Tibial nerve (tissue), 4 donors: ENCODE measurements around the gene COX4I1. TPM values are rescaled to one million over a fixed set of nuclear protein-coding genes. Genes with fewer than 3 reads are reported as not detected.
"Not testable (repeated sequence)": the region's sequence is repeated elsewhere in the genome, so short reads cannot be mapped to it uniquely, and the experiment has no call there.

Experiments used
- DNase-seq, 2 donors: peaks; one replicate each; pipeline ENCODE4 v3.0.0-alpha.2; 2019; ENCODE audit warnings: low spot score in 2 of 2
- H3K27ac ChIP-seq, 4 donors: fragments of 200-600 bp; sonication (generic) in 3 of 4; one replicate each; pipeline ENCODE4 v1.5.1; 2017 to 2019; ENCODE audit warnings: mild to moderate bottlenecking in 1 of 4
- H3K27me3 ChIP-seq, 2 donors: fragments of 200-600 bp; sonication (generic) in 1 of 2; one replicate each; pipeline versions ENCODE4 v1.5.1 to v1.6.0; 2017 to 2019
- H3K36me3 ChIP-seq, 3 donors: fragments of 200-600 bp; sonication (generic); one replicate each; pipeline ENCODE4 v1.5.1; 2018 to 2019
- H3K4me1 ChIP-seq, 4 donors: fragments of 200-600 bp; sonication (generic) in 3 of 4; one replicate each; pipeline ENCODE4 v1.5.1; 2017 to 2019
- H3K4me3 ChIP-seq, 4 donors: fragments of 200-600 bp; sonication (generic) in 3 of 4; one replicate each; pipeline ENCODE4 v1.5.1; 2017 to 2019; ENCODE audit warnings: mild to moderate bottlenecking in 1 of 4, moderate library complexity in 1 of 4
- H3K9me3 ChIP-seq, 4 donors: fragments of 200-600 bp; sonication (generic) in 3 of 4; one replicate each; pipeline ENCODE4 v1.5.1; 2017 to 2019
- EP300 ChIP-seq, 2 donors: sonication (generic); formaldehyde crosslinking; IDR thresholded peaks; one replicate each; pipeline ENCODE4 v1.6.1; 2017; ENCODE audit warnings: antibody characterized with exemption in 2 of 2, mild to moderate bottlenecking in 1 of 2
- POLR2A ChIP-seq, 2 donors: fragments of 450-650 bp; IDR thresholded peaks; one replicate each; pipeline ENCODE4 v1.6.1; 2017; ENCODE audit warnings: antibody characterized with exemption in 2 of 2, mild to moderate bottlenecking in 2 of 2, moderate library complexity in 2 of 2
- WGBS, 2 donors: methylation state at CpG; one replicate each; pipeline ENCODE4 v1.1.5; 2018; 5-methylcytosine and 5-hydroxymethylcytosine counted together
- total RNA-seq, 4 donors: library from RNA; depleted of rRNA; stranded (reverse); fragments of >200 nt; gene quantifications; one replicate each; pipeline ENCODE4 v1.1.0, GENCODE V29; 2016
- TF ChIP-seq, protein P1 (sequence below), 5 experiments: fragments of 200-600 bp in 3 of 5; fragments of 450-650 bp in 2 of 5; sonication (generic) in 3 of 5; IDR thresholded peaks; one replicate each; pipeline ENCODE4 v1.5.1; 2016 to 2019; ENCODE audit warnings: antibody characterized with exemption in 5 of 5, mild to moderate bottlenecking in 3 of 5, moderate library complexity in 2 of 5

The COX4I1 gene
- total RNA-seq, 4 donors from 2014 or later, result 274 to 401 (median 323) TPM

DNA sequence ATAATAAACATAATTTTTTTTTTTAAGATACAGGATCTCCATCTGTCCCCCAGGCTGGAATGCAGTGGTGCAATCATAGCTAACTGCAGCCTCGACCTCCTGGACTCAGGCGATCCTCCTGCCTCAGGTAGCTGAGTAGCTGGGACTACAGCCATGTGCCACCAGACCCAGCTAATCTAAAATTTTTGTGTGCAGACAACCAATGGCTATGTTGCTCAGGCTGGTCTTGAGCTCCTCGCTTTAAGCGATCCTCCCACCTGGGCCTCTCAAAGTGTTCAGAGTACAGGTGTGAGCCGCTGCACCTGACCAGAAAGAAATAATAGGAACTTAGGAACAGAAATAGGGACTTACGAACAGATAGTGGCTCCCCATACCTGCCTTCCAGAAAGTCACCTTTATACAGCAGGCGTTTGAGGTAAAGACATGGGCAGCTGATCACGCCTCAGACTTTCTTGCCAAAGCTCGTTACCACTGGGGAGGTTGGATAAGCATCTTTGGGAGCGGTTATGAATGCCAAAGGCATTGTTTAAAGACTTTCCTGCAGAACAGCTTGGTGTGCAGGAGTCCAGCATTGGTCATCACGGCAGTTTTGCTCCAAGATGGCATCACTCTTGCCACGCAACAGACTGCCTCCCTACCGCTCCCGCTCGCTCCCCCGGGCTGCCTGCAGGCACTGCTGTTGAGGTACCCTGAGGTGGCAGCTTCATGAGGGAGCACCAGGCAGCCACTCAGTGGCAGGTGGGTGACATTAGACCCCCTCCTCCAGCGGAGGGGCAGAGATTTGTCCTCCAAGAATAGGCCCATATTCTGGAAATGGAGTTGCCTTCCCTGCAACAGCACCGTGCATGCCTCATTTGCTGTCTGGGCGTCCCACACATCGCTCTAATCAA lies 13.6 kb downstream of the COX4I1 start:
- DNase-seq, result no peak
- Histone ChIP-seq H3K27ac (no peak overlapping the region), H3K27me3 (peaks cover 0 to 32% of the 10 kb centered on the region in 2 donors), H3K9me3 (no peaks in the 10 kb centered on the region), H3K4me3 (no peak overlapping the region), H3K4me1 (no peaks in the 10 kb centered on the region), H3K36me3 (no peaks in the 10 kb centered on the region)
- WGBS, 2 donors, result 85 to 86% methylated on average over 20 of the region's 20 CpGs
- TF ChIP-seq POLR2A (IDR thresholded peaks at IDR 0.05), result no peak
- no peak for TF ChIP-seq EP300 (IDR thresholded peaks at IDR 0.05)
- TF ChIP-seq, protein P1, sequence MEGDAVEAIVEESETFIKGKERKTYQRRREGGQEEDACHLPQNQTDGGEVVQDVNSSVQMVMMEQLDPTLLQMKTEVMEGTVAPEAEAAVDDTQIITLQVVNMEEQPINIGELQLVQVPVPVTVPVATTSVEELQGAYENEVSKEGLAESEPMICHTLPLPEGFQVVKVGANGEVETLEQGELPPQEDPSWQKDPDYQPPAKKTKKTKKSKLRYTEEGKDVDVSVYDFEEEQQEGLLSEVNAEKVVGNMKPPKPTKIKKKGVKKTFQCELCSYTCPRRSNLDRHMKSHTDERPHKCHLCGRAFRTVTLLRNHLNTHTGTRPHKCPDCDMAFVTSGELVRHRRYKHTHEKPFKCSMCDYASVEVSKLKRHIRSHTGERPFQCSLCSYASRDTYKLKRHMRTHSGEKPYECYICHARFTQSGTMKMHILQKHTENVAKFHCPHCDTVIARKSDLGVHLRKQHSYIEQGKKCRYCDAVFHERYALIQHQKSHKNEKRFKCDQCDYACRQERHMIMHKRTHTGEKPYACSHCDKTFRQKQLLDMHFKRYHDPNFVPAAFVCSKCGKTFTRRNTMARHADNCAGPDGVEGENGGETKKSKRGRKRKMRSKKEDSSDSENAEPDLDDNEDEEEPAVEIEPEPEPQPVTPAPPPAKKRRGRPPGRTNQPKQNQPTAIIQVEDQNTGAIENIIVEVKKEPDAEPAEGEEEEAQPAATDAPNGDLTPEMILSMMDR (IDR thresholded peaks at IDR 0.05), result no peak

DNA sequence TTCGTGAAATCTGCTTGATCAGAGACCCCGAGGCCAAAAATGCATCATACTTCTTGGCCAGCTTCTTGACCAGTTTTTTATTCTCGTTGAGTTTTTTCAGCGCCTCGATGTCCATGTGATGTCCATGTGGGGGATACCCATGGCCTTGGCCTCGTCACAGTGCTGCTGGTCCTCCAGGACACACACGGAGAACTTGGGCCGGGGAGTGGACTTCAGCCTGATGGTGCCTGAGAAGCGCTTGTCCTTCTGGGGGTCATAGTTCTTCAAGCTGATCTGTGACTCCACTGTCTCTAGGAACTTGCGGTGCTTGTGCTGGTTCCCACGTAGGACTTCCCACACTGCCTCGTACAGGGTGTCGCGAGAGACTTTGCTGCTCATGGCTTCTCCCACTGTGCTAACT lies 16.7 kb downstream of the COX4I1 start:
- no peak for DNase-seq
- Histone ChIP-seq H3K4me1 (peaks cover 0 to 3% (median 1%) of the 10 kb centered on the region in 4 donors), H3K27me3 (peaks cover 0 to 45% of the 10 kb centered on the region in 2 donors), H3K27ac (no peak overlapping the region), H3K4me3 (no peak overlapping the region), H3K9me3 (no peaks in the 10 kb centered on the region), H3K36me3 (no peaks in the 10 kb centered on the region)
- TF ChIP-seq EP300 (IDR thresholded peaks at IDR 0.05) (no peak), POLR2A (IDR thresholded peaks at IDR 0.05) (no peak)
- TF ChIP-seq, protein P1 (IDR thresholded peaks at IDR 0.05), result no peak
- 91% methylated on average over 14 of the region's 14 CpGs for WGBS, 2 donors

- not testable (repeated sequence) for H3K4me3 ChIP-seq, H3K4me1 ChIP-seq, DNase-seq, H3K36me3 ChIP-seq, H3K9me3 ChIP-seq, H3K27ac ChIP-seq
- 85 to 90% methylated on average over 6 of the region's 6 CpGs for WGBS, 2 donors
- peaks cover 0 to 34% of the 10 kb centered on the region in 2 donors for H3K27me3 ChIP-seq
Measured at GRCh38 chr16:85817195-85817594, 17.7 kb downstream of the COX4I1 start.

DNA sequence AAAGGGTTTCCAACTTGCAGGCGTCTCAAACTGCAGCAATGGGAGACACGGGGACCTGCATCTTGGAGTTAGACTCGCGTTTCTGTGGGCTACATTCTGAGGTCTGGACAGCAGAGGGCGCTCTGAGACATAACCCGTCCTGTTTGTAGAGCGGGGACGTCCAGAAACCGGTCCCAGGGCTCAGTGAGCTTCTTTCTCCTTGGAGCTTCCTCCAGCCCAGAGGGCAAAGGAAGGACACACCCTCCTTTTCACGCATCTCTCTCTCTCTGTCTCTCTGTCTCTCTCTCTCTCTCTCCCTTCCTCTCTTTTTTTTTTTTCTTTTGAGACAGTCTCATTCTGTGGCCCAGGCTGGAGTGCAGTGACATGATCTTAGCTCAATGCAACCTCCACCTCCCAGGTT lies 19.8 kb downstream of the COX4I1 start:
- no peaks in the 10 kb centered on the region for H3K36me3 ChIP-seq
- H3K27me3 ChIP-seq, result peaks cover 0 to 22% of the 10 kb centered on the region in 2 donors
- WGBS, 2 donors, result 2 to 3% methylated on average over 10 of the region's 10 CpGs
- no peak for TF ChIP-seq EP300 (IDR thresholded peaks at IDR 0.05)
- TF ChIP-seq, protein P1 (IDR thresholded peaks at IDR 0.05), result peak; percentile 41 to 67 (median 49)
- H3K27ac ChIP-seq, result no peak overlapping the region
- H3K9me3 ChIP-seq, result no peaks in the 10 kb centered on the region
- H3K4me1 ChIP-seq, result peaks cover 0 to 8% (median 2%) of the 10 kb centered on the region in 4 donors
- no peak overlapping the region for H3K4me3 ChIP-seq
- DNase-seq, result peak; percentile 71 to 91

DNA sequence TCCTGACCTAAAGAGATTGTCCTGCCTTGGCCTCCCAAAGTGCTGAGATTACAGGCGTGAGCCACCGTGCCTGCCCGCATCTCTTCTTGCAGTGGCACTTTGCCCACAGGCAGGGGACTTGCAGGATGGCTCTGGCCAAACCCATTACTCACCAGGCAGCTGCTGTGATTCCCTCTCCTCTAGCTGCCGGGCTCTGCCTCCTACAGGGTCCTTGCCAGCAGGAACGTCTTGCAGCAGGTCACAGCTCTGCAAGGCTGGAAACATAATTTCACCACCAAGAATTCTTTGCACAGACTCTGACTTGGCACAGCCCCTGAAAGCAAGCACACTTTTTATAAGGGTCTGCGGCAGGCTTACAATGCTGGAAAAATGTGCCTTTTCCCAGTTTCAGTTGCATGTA lies 20.3 kb downstream of the COX4I1 start:
- 59 to 67% methylated on average over 6 of the region's 6 CpGs for WGBS, 2 donors
- Histone ChIP-seq H3K9me3 (no peaks in the 10 kb centered on the region), H3K4me3 (no peak overlapping the region), H3K27me3 (peaks cover 0 to 18% of the 10 kb centered on the region in 2 donors), H3K36me3 (no peaks in the 10 kb centered on the region), H3K4me1 (peaks cover 0 to 8% (median 2%) of the 10 kb centered on the region in 4 donors), H3K27ac (no peak overlapping the region)
- TF ChIP-seq, protein P1 (IDR thresholded peaks at IDR 0.05), result no peak
- no peak for TF ChIP-seq EP300 (IDR thresholded peaks at IDR 0.05)
- DNase-seq, result no peak
